HPDE6-E6E7 (cell line): ENCODE results near the gene MISP3.
"Not testable (repeated sequence)": the region's sequence is repeated elsewhere in the genome, so short reads cannot be mapped to it uniquely, and the experiment has no call there.

Source experiments
- DNase-seq: peaks from one replicate; pipeline ENCODE4 v3.0.0; 2011; ENCODE audit warnings: missing footprints; ENCODE audit errors: extremely low spot score

Gene MISP3

DNA sequence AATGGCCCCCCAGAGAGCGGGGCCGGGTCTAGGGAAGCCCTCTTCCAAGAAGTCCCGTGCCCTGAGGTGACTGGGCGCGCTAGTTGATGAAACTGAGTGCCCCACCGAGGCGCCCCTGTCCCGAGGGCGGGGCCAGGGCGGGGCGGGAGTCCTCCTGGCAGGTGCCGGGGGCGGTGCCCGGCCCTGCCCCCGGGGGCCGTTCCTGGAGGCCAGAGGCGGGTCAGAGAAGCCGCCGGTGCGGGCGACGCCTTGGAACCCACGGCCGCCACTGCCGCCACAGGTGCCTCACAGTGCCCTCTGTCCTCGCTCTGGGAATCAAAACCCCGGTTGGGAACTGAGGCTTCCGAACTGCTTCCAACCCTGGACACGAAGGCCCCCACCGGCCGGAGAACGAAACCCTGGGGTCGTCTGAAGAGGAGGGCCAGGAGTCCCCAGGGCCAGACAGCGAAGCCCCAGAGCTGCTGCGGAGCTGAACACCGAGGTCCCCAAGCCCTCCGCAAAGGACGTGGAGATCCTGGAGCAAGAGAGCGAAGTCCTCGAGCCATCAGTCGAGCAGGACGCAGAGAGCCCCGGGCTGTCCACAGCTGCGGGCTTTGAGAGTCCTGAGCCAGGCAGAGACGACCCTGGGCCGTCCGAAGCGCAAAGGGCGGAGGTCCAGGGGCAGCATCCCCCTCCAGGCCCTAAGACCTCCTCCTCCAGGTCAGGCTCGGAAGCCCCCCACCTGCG, at the start of gene MISP3:
TSS of gene MISP3 (plus strand) at position 252 of the 726 bp plus-strand sequence. CDS start 524 bp downstream, outside the sequence.
- no peak for DNase-seq

DNA sequence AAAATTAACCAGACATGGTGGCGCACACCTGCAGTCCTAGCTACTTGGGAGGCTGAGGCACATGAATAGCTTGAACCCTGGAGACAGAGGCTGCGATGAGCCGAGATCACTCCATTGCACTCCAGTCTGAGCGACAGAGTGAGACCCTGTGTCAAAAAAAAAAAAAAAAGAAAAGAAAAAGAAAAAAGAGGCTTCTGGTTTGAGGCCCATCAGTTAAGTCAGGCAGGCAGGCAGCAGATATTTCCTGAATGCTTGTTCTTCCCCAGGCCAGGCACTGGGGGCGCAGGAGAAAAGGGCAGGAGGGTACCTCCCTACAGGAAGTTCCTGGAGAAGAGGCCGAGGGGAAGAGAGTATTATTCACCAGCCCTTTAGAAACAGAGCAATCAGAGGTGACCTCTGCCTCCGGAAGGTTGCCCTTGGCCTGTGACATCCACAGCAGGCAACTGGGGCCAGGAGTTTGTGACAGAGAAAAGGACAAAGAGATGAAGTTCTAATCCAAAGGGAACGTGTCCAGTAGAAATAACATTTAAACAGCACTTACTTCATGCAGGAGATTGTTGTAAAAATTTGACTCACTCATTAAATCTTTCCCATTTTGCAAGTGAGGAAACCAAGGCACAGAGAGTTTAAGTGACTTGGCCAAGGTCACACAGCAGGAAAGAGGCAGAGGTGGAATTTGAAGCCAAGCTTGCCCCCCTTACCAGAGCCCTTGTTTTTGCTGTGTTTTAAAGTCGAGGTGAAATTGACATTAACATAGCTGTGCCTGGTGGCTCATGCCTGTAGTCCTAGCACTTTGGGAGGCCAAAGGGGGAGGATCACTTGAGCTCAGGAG, 49.0 kb upstream of the MISP3 start:
- DNase-seq: no peak

DNA sequence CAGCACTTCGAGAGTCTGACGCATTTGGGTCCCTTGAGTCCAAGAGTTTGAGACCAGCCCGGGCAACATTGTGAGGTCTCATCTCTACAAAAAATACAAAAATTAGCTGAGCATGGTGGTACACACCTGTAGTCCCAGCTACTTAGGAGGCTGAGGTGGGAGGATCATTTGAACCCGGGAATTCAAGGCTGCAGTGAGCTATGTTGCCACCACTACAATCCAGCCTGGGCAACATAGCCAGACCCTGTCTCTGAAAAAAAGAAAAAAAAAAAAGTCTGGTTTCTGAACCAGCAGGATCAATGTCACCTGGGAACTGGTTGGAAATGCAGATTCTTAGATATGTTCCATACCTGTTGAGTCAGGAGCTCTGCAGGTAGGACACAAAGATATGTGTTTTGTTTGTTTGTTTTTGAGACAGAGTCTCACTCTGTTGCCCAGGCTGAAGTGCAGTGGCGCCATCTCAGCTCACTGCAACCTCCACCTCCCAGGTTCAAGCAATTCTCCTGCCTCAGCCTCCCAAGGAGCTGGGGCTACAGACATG, 45.9 kb upstream of the MISP3 start:
- DNase-seq: not testable (repeated sequence)

DNA sequence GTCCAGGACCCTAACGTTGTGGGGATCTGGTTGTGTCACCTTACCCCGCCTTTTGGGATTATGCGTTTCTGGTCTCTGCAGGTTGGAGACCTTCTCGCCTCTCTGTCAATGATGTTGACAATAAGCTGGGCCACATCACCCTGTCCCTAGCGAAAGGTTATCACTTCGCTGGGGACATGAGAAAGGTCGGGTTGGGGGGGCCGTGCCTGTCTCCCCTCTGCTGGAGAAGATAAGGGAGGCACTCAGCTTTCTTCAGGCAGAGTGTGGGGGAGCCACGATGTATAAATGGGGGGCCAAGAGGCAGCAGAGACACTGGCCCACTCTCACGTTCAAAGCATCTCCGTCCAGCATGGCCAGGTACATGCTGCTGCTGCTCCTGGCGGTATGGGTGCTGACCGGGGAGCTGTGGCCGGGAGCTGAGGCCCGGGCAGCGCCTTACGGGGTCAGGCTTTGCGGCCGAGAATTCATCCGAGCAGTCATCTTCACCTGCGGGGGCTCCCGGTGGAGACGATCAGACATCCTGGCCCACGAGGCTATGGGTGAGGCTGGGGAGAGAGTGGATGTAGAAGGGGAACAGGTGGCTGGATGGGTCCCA, 44.6 kb upstream of the MISP3 start, which contains the start of gene RLN3:
TSS of gene RLN3 (plus strand) at position 293 of the 595 bp plus-strand sequence. CDS start at position 350, 57 bp downstream.
- DNase-seq: no peak

DNA sequence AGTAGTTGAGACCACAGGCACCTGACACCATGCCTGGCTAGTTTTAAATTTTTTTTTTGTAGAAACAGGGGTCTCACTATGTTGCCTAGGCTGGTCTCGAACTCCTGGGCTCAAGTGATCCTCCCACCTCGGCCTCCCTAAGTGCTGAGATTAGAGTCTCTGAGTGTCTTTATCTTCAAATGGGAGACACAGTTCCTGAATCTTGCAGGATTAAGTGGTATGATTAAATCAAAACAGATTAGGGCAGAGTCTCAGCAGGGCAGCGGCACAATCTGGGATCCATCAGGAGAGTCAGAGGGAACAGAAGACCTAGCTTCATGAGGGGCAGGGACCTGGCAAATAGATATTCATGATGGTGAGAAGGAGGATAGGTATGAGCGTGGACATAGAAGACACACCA, 43.7 kb upstream of the MISP3 start:
- DNase-seq: no peak

DNA sequence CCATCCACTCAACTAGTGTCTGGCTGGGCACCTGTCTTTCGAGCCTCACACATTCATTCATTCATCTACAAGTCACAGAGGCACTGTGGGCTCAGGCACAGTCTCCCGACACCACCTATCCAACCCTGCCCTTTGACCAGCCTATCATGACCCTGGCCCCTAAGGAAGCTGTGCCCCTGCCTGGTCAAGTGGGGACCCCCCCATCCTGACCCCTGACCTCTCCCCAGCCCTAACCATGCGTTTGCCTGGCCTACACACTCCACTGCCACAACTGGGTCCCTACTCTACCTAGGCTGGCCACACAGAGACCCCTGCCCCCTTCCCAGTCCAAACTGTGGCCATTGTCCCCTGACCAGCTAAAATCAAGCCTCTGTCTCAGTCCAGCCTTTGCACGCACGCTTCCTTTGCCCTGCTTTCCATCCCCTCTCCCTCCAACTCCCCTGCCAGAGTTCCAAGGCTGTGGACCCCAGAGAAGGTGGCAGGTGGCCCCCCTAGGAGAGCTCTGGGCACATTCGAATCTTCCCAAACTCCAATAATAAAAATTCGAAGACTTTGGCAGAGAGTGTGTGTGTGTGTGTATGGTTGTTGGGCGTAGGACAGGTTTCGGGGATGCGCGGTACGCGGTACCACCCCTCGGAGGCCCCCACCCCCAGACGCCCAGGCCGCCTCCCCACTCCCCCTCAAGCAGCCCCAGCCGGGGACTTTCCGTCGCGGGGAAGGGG, 41.4 kb upstream of the MISP3 start:
- DNase-seq: no peak

DNA sequence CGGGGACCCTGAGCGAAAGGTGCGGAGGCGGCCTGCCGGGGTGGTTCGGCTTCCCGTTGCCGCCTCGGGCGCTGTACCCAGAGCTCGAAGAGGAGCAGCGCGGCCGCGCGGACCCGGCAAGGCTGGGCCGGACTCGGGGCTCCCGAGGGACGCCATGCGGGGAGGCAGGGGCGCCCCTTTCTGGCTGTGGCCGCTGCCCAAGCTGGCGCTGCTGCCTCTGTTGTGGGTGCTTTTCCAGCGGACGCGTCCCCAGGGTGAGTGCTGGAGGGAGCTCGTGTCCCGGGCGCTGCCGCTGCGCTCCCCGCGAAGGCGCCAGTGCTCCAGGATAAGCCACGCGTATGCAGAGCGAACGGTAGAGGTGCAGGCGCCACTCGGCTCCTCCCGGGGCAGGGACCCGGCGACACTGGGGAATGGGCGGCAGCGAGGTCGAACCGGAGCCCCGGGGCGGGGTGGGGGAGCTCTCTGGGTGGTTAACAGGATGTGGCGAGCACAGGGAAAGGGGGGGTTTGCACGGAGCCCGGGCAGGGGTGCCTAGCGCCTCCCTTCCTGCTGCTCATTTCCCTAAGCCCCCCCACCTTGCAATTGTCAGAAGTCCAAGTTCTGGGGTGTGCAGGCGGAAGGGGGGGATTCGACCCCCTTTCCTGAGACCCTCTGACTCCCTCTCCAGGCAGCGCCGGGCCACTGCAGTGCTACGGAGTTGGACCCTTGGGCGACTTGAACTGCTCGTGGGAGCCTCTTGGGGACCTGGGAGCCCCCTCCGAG, 40.7 kb upstream of the MISP3 start, which contains the start of gene IL27RA:
TSS of gene IL27RA (plus strand) at position 44 of the 762 bp plus-strand sequence. CDS start at position 155, 111 bp downstream.
- DNase-seq: no peak

DNA sequence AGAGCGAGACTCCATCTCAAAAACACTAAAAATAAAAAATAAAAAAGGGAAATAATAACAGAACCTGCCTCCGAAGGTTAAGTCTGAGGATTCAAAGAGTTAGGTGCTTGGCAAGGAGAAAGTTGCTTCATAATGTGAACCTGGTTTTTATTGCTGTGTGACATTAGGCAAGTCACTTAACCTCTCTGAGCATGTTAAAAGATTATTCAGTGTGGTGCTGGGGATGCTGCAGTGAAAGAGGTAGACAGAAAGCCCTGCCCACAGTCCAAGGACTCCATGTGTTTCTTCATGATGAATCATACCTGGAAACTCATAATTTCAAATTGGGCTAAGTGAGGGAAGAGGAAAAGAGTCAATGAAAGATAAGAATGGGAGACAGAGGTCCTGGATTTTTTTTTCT, 38.6 kb upstream of the MISP3 start:
- DNase-seq: no peak

DNA sequence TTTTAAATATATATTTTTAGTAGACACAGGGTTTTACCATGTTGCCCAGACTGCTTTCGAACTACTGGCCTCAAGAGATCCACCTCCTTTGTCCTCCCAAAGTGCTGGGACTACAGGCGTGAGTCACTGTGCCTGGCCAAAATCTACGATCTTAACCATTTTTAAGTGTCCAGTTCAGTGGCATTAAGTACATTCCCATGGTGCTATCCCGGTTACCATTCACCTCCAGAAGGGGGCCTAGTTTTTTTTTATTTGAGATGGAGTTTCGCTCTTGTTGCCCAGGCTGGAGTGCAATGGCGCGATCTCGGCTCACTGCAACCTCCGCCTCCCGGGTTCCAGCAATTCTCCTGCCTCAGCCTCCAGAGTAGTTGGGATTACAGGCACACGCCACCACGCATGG, 37.4 kb upstream of the MISP3 start:
- DNase-seq: not testable (repeated sequence)

DNA sequence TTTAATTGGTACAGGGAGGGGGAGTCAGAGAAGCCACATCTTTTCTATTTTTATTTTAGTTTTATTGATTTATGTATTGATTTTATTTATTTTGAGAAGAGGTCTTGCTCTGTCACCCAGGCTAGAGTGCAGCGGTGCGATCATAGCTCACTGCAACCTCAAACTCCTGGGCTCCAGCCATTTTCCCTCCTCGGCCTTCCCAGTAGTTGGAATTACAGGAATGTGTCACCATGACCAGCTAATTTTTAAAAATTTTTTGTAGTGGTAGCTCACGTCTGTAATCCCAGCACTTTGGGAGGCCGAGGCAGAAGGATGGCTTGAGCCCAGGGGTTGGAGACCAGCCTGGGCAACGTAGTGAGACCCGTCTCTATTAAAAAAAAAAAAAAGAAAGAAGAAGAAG, 36.9 kb upstream of the MISP3 start:
- DNase-seq: no peak

DNA sequence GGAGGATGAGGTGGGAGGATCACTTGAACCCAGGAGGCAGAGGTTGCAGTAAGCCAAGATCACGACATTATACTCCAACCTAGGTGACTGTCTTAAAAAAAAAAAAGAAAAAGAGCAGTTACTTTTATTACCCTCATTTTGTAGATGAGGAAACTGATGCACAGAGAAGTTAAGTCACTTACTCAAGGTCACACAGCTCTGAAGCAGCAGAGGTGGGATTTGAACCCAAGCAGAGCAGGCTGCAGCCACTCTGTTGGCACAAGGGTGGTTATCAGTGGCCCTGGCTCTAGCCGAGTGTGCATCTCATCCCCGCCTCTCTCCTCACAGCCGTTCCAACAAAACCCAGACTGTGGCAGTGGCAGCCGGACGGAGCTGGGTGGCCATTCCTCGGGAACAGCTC, 33.4 kb upstream of the MISP3 start:
- DNase-seq: no peak

DNA sequence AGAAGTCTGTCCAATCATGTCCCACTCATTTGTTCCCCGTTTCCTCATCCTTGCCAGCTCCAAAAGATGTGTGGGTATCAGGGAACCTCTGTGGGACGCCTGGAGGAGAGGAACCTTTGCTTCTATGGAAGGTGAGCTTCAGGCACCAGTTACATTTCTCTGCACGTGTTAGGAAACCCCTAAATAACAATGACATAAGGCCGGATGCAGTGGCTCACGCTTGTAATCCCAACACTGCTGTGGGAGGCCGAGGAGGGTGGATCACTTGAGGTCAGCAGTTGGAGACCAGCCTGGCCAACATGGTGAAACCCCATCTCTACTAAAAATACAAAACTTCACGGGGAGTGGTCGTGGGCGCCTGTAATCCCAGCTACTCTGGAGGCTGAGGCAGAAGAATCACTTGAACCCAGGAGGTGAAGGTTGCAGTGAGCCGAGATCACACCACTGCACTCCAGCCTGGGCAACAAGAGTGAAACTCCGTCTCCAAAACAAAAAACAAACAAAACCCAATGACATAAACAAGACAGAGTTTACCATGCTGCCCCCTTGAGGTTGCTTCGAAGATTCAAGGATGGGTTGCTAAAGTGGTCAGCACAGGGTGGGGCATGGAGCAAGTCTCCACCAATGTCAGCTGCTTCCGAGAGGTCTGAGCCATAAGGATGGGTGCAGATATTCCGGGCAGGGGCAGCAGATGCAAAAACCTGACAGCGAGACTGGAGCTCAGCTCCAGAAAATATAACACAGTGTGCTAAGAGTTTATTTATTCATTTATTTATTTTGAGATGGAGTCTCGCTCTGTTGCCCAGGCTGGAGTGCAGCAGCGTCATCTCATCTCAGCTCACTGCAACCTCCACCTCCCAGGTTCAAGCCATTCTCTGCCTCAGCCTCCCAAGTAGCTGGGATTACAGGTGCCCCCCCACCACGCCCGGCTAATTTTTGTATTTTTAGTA, 29.7 kb upstream of the MISP3 start:
- peak; percentile 74 for DNase-seq

DNA sequence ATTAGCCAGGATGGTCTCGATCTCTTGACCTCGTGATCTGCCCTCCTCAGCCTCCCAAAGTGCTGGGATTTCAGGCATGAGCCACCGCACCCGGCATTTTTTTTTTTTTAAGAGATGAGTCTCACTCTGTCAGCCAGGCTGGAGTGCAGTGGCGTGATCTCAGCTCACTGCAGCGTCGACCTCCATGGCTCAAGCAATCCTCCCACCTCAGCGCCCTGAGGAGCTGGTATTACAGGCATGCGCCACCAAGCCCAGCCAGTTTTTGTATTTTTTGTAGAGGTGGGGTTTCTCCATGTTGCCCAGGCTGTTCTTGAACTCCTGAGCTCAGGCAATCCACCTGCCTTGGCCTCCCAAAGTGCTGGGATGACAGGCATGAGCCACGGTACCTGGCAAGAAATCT, 24.7 kb upstream of the MISP3 start:
- DNase-seq: not testable (repeated sequence)

DNA sequence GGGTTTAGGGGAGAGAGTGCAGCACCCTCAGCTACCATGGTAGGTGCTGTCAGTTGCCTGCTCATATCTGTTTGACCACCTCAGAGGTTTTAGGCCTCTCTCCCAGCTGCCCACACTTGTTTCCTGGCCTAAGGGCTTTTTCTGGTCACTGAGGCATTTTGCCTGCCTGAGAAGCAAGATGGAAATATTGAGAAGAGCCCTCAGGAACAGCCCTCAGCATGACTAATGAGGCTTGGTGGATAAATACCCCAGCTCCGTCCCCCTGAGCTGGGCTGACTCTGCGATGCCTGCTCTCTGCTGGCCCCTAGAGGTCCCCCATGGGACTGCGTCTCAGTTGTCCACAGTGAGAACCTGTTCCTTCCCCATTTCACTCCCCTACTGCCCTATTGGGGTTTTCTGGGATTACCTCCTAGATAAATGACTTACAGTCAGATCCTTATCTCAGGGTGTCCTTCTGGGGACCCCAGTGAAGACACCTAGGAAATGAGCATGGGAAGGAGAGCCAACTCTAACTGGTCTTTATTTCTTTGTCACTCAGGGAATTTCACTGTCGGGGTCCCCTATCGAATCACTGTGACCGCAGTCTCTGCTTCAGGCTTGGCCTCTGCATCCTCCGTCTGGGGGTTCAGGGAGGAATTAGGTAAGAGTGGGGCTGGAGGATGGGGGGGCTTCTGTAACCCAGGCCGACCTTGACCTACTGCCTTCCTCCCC, 24.0 kb upstream of the MISP3 start:
- DNase-seq: peak; percentile 65

DNA sequence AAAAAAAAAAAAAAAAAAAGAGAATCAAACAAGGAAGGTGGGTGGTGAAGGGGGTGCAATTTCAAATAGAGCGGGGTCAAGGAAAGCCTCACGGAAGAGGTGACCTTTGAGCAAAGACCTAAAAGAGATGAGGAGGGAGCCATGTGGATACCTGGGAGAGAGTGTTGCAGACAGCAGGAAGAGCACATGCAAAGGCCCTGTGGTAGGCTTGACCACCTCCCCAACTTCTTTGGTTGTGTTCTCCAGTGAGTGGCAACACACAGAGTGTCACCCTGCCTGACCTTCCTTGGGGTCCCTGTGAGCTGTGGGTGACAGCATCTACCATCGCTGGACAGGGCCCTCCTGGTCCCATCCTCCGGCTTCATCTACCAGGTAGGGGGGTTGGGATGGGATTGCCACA, 22.1 kb upstream of the MISP3 start:
- no peak for DNase-seq

DNA sequence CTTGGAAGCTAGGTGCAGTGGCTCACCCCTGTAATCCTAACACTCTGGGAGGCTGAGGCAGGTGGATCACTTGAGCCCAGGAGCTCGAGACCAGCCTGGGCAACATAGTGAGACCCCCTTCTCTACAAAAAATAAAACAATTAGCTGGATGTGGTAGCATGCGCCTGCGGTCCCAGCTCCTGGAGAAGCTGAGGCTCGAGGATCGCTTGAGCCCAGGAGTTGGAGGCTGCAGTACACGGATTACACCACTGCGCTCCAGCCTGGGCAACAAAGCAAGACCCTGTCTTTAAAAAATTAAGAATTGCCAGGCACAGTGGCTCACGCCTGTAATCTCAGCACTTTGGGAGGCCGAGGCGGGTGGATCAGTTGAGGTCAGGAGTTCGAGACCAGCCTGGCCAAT, 21.6 kb upstream of the MISP3 start:
- not testable (repeated sequence) for DNase-seq

DNA sequence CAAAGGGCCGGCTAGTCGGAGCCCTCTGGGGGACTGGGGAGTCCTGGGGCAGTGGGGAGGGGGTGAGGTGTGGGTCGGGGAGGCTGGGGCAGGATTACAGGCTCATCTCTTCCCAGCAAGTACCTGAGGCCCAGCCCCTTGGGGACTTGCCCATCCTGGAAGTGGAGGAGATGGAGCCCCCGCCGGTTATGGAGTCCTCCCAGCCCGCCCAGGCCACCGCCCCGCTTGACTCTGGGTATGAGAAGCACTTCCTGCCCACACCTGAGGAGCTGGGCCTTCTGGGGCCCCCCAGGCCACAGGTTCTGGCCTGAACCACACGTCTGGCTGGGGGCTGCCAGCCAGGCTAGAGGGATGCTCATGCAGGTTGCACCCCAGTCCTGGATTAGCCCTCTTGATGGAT, 20.6 kb upstream of the MISP3 start:
- no peak for DNase-seq

DNA sequence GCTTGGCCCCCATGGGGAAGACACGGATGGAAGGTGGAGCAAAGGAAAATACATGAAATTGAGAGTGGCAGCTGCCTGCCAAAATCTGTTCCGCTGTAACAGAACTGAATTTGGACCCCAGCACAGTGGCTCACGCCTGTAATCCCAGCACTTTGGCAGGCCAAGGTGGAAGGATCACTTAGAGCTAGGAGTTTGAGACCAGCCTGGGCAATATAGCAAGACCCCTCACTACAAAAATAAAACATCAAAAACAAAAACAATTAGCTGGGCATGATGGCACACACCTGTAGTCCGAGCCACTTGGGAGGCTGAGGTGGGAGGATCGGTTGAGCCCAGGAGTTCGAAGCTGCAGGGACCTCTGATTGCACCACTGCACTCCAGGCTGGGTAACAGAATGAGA, 20.1 kb upstream of the MISP3 start:
- DNase-seq: no peak

DNA sequence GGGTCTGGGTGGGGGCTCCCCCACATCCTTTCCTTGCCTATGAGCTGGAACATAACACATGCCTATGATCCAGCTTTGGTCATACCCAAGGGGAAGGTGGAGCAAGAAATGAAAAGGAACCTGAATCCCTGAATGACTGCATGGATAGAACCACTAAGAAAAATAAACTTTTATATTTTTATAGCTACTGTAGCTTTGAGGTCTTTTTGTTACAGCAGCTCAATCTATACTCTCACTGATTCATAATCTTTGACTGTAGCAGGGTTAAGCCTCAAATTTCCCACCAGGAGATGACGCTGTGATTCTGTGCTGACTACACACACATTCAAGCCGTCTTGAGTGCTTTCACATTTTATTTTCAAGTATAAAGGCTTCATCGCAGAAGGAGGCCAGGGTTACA, 19.6 kb upstream of the MISP3 start:
- DNase-seq: no peak
